Osteocyte (in vitro differentiated cells): ENCODE data around the gene BANF1. TPM values are rescaled to one million over a fixed set of nuclear protein-coding genes. Genes with fewer than 3 reads are reported as not detected.

Source experiments
- DNase-seq: peaks from one replicate; pipeline ENCODE4 v3.0.0; 2021; ENCODE audit warnings: mixed read lengths; ENCODE audit not compliant: unreplicated experiment; ENCODE audit errors: extremely low spot score
- H3K27ac Mint-ChIP-seq: one replicate; pipeline ENCODE4 v1.8.0; 2021; ENCODE audit warnings: mild to moderate bottlenecking, mixed read lengths; ENCODE audit not compliant: unreplicated experiment
- H3K27me3 Mint-ChIP-seq: one replicate; pipeline ENCODE4 v1.8.0; 2021; ENCODE audit warnings: mixed read lengths; ENCODE audit not compliant: unreplicated experiment
- H3K36me3 Mint-ChIP-seq: one replicate; pipeline ENCODE4 v1.8.0; 2021; ENCODE audit warnings: mixed read lengths; ENCODE audit not compliant: unreplicated experiment
- H3K4me1 Mint-ChIP-seq: one replicate; pipeline ENCODE4 v1.8.0; 2021; ENCODE audit warnings: mixed read lengths; ENCODE audit not compliant: unreplicated experiment
- H3K4me3 Mint-ChIP-seq: one replicate; pipeline ENCODE4 v1.8.0; 2021; ENCODE audit warnings: mild to moderate bottlenecking, moderate library complexity, mixed read lengths; ENCODE audit not compliant: unreplicated experiment
- H3K9me3 Mint-ChIP-seq: one replicate; pipeline ENCODE4 v1.8.0; 2021; ENCODE audit warnings: mixed read lengths; ENCODE audit not compliant: unreplicated experiment
- CTCF ChIP-seq: fragments of 200-600 bp; sonication (generic); IDR thresholded peaks from 2 replicates; pipeline ENCODE4 v1.5.0; 2021; ENCODE audit warnings: antibody characterized with exemption, mild to moderate bottlenecking, moderate library complexity
- total RNA-seq: library from RNA; stranded (reverse); gene quantifications from 2 replicates; pipeline ENCODE4 v1.2.1, GENCODE V29; 2021

BANF1 gene
- total RNA-seq, 1 donor from 2014 or later: 216 TPM

GRCh38 chr11:65982824-65983588 is 19.3 kb upstream of the BANF1 start:
- TF ChIP-seq CTCF: no peak
- no peaks in the 10 kb centered on the region for H3K4me1 Mint-ChIP-seq
- DNase-seq: no peak
- no peaks in the 10 kb centered on the region for H3K27me3 Mint-ChIP-seq
- H3K4me3 Mint-ChIP-seq: no peak overlapping the region
- H3K36me3 Mint-ChIP-seq: peaks cover 8% of the 10 kb centered on the region
- H3K27ac Mint-ChIP-seq: no peak overlapping the region
- no peaks in the 10 kb centered on the region for H3K9me3 Mint-ChIP-seq

- no peaks in the 10 kb centered on the region for H3K4me1 Mint-ChIP-seq
- H3K9me3 Mint-ChIP-seq: no peaks in the 10 kb centered on the region
- no peak for TF ChIP-seq CTCF
- no peak overlapping the region for H3K4me3 Mint-ChIP-seq
- peaks cover 8% of the 10 kb centered on the region for H3K36me3 Mint-ChIP-seq
- H3K27me3 Mint-ChIP-seq: no peaks in the 10 kb centered on the region
- DNase-seq: no peak
- H3K27ac Mint-ChIP-seq: no peak overlapping the region
Measured at GRCh38 chr11:65983589-65983987, 18.7 kb upstream of the BANF1 start.

- H3K4me1 Mint-ChIP-seq: peaks cover 5% of the 10 kb centered on the region
- peaks cover 5% of the 10 kb centered on the region for H3K36me3 Mint-ChIP-seq
- no peaks in the 10 kb centered on the region for H3K27me3 Mint-ChIP-seq
- no peak overlapping the region for H3K27ac Mint-ChIP-seq
- H3K9me3 Mint-ChIP-seq: no peaks in the 10 kb centered on the region
- no peak for DNase-seq
- no peak overlapping the region for H3K4me3 Mint-ChIP-seq
- TF ChIP-seq CTCF: no peak
Measured at GRCh38 chr11:65987336-65987735, 15.0 kb upstream of the BANF1 start.

- Mint-ChIP-seq H3K4me3 (no peak overlapping the region), H3K27ac (peak overlapping the region; percentile 73), H3K36me3 (peaks cover 5% of the 10 kb centered on the region), H3K9me3 (no peaks in the 10 kb centered on the region), H3K27me3 (no peaks in the 10 kb centered on the region), H3K4me1 (peaks cover 5% of the 10 kb centered on the region)
- TF ChIP-seq CTCF: peak; percentile 98
- peak; percentile 95 for DNase-seq
Measured at GRCh38 chr11:65988791-65989592, 13.3 kb upstream of the BANF1 start.

GRCh38 chr11:65992056-65992455 is 10.2 kb upstream of the BANF1 start:
- Mint-ChIP-seq H3K36me3 (peaks cover 14% of the 10 kb centered on the region), H3K27me3 (no peaks in the 10 kb centered on the region), H3K4me3 (no peak overlapping the region), H3K9me3 (no peaks in the 10 kb centered on the region), H3K27ac (no peak overlapping the region), H3K4me1 (peaks cover 5% of the 10 kb centered on the region)
- TF ChIP-seq CTCF: no peak
- DNase-seq: no peak
